Measurements from ENCODE around the gene DUSP28. TPM values are rescaled to one million over a fixed set of nuclear protein-coding genes. Genes with fewer than 3 reads are reported as not detected.
A peak's percentile ranks its signal among the peaks of the same experiment; 100 is the strongest.

The DUSP28 gene
- total RNA-seq, 4 donors from 2014 or later = 6.3 to 10.4 (median 8.3) TPM

DNA sequence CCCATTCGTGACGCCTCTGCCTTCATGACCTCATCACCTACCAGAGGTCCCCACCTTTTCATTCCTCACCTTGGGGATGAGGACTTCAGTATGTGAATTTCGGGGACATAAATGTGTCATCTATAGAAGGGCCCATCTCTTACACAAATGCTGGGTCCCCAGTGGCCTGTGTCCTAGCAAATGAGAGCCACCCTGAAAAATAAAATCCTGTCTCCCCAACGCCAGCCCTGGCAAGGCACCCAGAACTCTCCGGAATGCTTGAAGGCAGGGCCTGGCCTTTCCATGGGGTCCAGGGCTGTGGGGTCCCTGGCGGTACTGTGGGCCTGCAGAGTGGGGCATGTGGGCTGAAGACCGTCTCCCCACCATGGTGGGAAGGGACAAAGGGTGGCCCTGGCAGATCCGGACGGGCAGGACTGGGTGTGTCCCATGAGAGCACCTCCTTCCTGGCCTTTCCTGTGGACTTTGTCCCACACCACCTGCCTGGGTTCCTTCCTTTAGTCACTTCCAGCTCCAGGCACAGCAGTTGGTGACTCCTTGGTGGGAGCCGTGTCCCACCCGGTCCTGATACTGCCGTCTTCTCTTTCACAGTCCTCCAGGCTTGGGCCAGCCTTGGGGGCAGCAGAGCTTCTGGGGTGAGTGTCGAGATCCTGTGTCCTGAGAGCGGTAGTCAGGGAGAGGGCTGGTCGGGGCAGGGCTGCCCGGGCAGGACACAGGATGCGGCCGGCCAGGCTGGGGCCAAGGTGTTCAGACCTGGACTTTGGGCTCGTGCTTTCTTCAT is 45.0 kb downstream of the DUSP28 start:
- no peak for TF ChIP-seq EP300 (IDR thresholded peaks at IDR 0.05)
- no peak for TF ChIP-seq POLR2A (IDR thresholded peaks at IDR 0.05)
- TF ChIP-seq CTCF (IDR thresholded peaks at IDR 0.05) = no peak
- no peak for TF ChIP-seq POLR2AphosphoS5 (IDR thresholded peaks at IDR 0.05)
- H3K36me3 ChIP-seq = peaks cover 8% of the 10 kb centered on the region
- H3K27me3 ChIP-seq = no peaks in the 10 kb centered on the region
- H3K27ac ChIP-seq = no peak overlapping the region
- no peaks in the 10 kb centered on the region for H3K9me3 ChIP-seq
- no peak overlapping the region for H3K4me3 ChIP-seq
- 91% methylated on average over 19 of the region's 19 CpGs for WGBS
- peak; percentile 48 to 76 for DNase-seq (ENCODE audit: low spot score in 2 of 2)
- H3K4me1 ChIP-seq = no peaks in the 10 kb centered on the region

- no peak overlapping the region for H3K4me3 ChIP-seq
- peaks cover 2% of the 10 kb centered on the region for H3K36me3 ChIP-seq
- no peak overlapping the region for H3K27ac ChIP-seq
- TF ChIP-seq CTCF (IDR thresholded peaks at IDR 0.05) (no peak), POLR2A (IDR thresholded peaks at IDR 0.05) (no peak), POLR2AphosphoS5 (IDR thresholded peaks at IDR 0.05) (no peak), EP300 (IDR thresholded peaks at IDR 0.05) (no peak)
- no peaks in the 10 kb centered on the region for H3K4me1 ChIP-seq
- no peaks in the 10 kb centered on the region for H3K9me3 ChIP-seq
- WGBS = 86% methylated on average over 11 of the region's 12 CpGs
- DNase-seq (ENCODE audit: low spot score in 2 of 2) = peak; percentile 52 to 53
- no peaks in the 10 kb centered on the region for H3K27me3 ChIP-seq
Measured at GRCh38 chr2:240605867-240606743, 45.9 kb downstream of the DUSP28 start.

DNA sequence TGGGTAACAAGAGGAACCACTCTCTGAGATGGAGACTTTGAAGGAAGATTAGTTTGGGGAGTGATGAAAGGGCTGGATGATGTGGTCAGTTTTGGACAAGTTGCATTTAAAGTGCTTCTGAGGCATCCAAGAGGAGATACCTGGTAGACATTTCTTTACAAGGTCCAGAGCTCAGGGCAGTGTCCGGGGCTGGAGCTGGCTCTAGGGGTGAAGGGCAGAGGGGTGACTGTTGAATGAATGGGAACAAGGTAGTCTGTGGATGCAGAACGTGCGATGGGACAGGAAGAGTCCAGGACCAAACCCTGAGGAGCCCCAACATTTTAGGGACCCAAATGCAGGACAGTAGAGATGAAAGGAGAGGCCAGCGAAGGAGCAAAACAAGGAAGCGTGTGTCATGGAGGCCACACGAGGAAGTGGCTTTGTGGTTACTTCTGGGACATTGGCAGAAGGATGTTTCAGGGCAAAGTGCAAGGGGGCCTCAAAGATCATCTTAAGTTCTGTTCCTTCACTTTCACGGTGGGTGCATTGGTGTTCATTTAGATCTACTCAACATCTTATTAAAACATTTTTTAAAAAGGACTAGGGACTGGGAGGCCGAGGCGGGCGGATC is 51.5 kb downstream of the DUSP28 start:
- H3K9me3 ChIP-seq = no peaks in the 10 kb centered on the region
- no peak overlapping the region for H3K4me3 ChIP-seq
- no peaks in the 10 kb centered on the region for H3K4me1 ChIP-seq
- peak in 1 of 2 donors; percentile 66 for DNase-seq (ENCODE audit: low spot score in 2 of 2)
- H3K27me3 ChIP-seq = no peaks in the 10 kb centered on the region
- H3K27ac ChIP-seq = no peak overlapping the region
- 87% methylated on average over 10 of the region's 10 CpGs for WGBS
- no peaks in the 10 kb centered on the region for H3K36me3 ChIP-seq
- TF ChIP-seq POLR2A (IDR thresholded peaks at IDR 0.05) (no peak), CTCF (IDR thresholded peaks at IDR 0.05) (no peak), POLR2AphosphoS5 (IDR thresholded peaks at IDR 0.05) (no peak), EP300 (IDR thresholded peaks at IDR 0.05) (no peak)

Other genes starting within 250 kb of the DUSP28 start
- gene GPC1, start 124.7 kb upstream of the DUSP28 start, total RNA-seq = 100 to 1,000 TPM; 130 to 164 (median 145) TPM
- 10 to 100 TPM; 12.2 to 52.1 (median 23.0) TPM for gene ANKMY1, start 2.4 kb upstream of the DUSP28 start, total RNA-seq
- 100 to 1,000 TPM in 1 of 4 donors, 10 to 100 TPM in 3; 70.8 to 104 (median 72.6) TPM for gene RNPEPL1, start 8.1 kb downstream of the DUSP28 start, total RNA-seq
- gene CAPN10, start 26.4 kb downstream of the DUSP28 start, total RNA-seq = 10 to 100 TPM; 31.3 to 73.6 (median 37.9) TPM
- gene GPR35, start 65.1 kb downstream of the DUSP28 start, total RNA-seq = 1 to 10 TPM; 1.4 to 7.5 (median 2.5) TPM
- not detected for gene AQP12B, start 122.5 kb downstream of the DUSP28 start, total RNA-seq
- gene AQP12A, start 131.5 kb downstream of the DUSP28 start, total RNA-seq = not detected